HL-60 (cell line): Measurements from ENCODE around the gene CTSS.
"Not testable (repeated sequence)": the region's sequence is repeated elsewhere in the genome, so short reads cannot be mapped to it uniquely, and the experiment has no call there.

ENCODE experiments used
- DNase-seq, 2 experiments: peaks; one replicate each; pipeline ENCODE4 v3.0.0-alpha.2; 2010 to 2020; ENCODE audit warnings: low read depth in 1 of 2, low spot score in 1 of 2
- H3K27ac ChIP-seq: fragments of 250-450 bp; sonication (Bioruptor Pico); replicated peaks from 2 replicates; pipeline ENCODE4 v1.5.1; 2020; ENCODE audit warnings: mild to moderate bottlenecking, moderate library complexity
- H3K27me3 ChIP-seq: fragments of 250-450 bp; sonication (Bioruptor Pico); 2 replicates; pipeline ENCODE4 v1.5.1; 2021; ENCODE audit warnings: mild to moderate bottlenecking, moderate library complexity; ENCODE audit not compliant: insufficient read depth, poor library complexity, severe bottlenecking
- H3K4me3 ChIP-seq: replicated peaks from 2 replicates; pipeline ENCODE4 v1.5.1; 2011; ENCODE audit warnings: mild to moderate bottlenecking, control low read depth, low read length; ENCODE audit not compliant: insufficient read depth
- GABPA ChIP-seq: IDR thresholded peaks from 2 replicates; pipeline ENCODE4 v1.6.1; 2012; ENCODE audit warnings: low read depth
- POLR2AphosphoS5 ChIP-seq: IDR thresholded peaks from 2 replicates; pipeline ENCODE4 v1.6.1; 2012; ENCODE audit warnings: low read depth
- SPI1 ChIP-seq: IDR thresholded peaks from 2 replicates; pipeline ENCODE4 v1.6.1; 2012; ENCODE audit warnings: low read depth, mild to moderate bottlenecking, borderline replicate concordance
- TF ChIP-seq, protein P1 (sequence below): IDR thresholded peaks from 2 replicates; pipeline ENCODE4 v1.6.1; 2012; ENCODE audit warnings: low read depth; ENCODE audit not compliant: insufficient replicate concordance
- TF ChIP-seq, protein P2 (sequence below): IDR thresholded peaks from one replicate; pipeline ENCODE4 v1.5.1; 2011; ENCODE audit warnings: low read length, control low read depth, inconsistent platforms; ENCODE audit not compliant: insufficient read depth

CTSS gene

DNA sequence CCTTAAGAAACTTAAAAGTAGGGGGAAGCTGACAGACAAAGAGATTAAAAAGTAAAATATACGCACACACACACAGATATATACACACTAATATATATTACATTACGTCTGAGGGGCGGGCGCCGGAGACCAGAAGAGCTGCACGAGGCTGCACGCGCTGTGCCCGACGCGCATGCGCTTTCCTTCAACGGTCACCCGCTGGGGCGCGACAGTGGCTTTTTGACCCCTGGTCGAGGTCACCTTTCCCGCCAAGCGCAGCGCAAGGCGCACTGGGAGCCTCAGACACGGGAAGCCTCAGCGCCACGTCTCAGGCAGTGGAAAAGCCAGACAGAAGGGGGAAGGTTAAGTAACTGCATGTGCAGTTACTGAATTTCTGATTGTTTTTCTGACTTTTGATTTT, 44.9 kb downstream of the CTSS start, which contains the start of gene HORMAD1:
HORMAD1 (minus strand) TSS at position 193 of the 400 bp plus-strand sequence. CDS start 1,390 bp downstream, outside the sequence.
- Histone ChIP-seq H3K4me3 (no peak within 1 kb of the TSS), H3K27ac (no peak within 1 kb of the TSS), H3K27me3 (no peaks in the 10 kb centered on the region)
- TF ChIP-seq SPI1 (no peak), POLR2AphosphoS5 (no peak), GABPA (no peak)
- TF ChIP-seq, protein P1, sequence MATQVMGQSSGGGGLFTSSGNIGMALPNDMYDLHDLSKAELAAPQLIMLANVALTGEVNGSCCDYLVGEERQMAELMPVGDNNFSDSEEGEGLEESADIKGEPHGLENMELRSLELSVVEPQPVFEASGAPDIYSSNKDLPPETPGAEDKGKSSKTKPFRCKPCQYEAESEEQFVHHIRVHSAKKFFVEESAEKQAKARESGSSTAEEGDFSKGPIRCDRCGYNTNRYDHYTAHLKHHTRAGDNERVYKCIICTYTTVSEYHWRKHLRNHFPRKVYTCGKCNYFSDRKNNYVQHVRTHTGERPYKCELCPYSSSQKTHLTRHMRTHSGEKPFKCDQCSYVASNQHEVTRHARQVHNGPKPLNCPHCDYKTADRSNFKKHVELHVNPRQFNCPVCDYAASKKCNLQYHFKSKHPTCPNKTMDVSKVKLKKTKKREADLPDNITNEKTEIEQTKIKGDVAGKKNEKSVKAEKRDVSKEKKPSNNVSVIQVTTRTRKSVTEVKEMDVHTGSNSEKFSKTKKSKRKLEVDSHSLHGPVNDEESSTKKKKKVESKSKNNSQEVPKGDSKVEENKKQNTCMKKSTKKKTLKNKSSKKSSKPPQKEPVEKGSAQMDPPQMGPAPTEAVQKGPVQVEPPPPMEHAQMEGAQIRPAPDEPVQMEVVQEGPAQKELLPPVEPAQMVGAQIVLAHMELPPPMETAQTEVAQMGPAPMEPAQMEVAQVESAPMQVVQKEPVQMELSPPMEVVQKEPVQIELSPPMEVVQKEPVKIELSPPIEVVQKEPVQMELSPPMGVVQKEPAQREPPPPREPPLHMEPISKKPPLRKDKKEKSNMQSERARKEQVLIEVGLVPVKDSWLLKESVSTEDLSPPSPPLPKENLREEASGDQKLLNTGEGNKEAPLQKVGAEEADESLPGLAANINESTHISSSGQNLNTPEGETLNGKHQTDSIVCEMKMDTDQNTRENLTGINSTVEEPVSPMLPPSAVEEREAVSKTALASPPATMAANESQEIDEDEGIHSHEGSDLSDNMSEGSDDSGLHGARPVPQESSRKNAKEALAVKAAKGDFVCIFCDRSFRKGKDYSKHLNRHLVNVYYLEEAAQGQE = no peak
- TF ChIP-seq, protein P2, sequence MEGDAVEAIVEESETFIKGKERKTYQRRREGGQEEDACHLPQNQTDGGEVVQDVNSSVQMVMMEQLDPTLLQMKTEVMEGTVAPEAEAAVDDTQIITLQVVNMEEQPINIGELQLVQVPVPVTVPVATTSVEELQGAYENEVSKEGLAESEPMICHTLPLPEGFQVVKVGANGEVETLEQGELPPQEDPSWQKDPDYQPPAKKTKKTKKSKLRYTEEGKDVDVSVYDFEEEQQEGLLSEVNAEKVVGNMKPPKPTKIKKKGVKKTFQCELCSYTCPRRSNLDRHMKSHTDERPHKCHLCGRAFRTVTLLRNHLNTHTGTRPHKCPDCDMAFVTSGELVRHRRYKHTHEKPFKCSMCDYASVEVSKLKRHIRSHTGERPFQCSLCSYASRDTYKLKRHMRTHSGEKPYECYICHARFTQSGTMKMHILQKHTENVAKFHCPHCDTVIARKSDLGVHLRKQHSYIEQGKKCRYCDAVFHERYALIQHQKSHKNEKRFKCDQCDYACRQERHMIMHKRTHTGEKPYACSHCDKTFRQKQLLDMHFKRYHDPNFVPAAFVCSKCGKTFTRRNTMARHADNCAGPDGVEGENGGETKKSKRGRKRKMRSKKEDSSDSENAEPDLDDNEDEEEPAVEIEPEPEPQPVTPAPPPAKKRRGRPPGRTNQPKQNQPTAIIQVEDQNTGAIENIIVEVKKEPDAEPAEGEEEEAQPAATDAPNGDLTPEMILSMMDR = no peak
- no peak for DNase-seq

DNA sequence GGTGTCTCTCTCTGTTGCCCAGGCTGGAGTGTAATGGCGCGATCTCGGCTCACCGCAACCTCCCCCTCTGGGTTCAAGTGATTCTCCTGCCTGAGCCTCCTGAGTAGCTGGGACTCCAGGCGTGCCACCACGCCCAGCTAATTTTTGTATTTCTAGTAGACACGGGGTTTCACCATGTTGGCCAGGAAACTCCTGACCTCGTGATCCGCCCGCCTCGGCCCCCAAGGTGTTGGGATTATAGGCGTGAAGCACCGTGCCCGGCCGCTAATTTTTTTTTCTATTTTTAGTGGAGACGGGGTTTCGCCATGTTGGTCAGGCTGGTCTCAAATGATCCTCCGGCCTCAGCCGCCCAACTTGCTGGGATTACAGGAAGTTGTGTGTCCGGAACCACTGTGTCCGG, 45.5 kb downstream of the CTSS start:
- H3K27ac ChIP-seq = no peak overlapping the region
- H3K27me3 ChIP-seq = no peaks in the 10 kb centered on the region
- no peak for TF ChIP-seq GABPA
- no peak for DNase-seq
- no peak overlapping the region for H3K4me3 ChIP-seq

DNA sequence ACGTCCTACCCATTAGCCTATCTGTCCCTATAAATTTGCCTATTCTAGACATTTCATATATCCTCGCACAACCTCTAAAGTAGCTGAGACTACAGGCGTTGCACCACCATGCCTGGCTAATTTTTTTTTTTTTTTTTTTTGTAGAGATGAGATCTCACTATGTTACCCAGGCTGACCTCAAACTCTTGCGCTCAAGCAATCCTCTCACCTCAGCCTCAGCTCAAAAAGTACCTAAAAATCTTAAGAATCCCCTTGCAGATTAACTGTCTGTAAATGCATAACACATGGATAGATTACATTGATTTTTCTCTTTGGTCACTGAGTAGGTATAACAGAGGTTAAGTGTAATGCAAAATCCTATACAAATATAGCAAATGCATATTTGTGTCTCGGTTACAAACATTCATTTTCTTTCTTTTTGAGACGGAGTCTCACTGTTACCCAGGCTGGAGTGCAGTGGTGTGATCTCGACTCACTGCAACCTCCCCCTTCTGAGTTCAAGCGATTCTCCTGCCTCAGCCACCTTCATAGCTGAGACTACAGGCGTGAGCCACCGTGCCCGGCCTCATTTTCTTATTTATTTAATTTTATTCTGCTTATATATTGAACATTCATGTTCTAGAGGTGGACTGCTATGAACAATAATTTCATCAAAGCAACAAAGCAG, 47.2 kb downstream of the CTSS start:
- TF ChIP-seq, protein P2 = no peak
- no peak for TF ChIP-seq SPI1
- TF ChIP-seq, protein P1 = no peak
- H3K27me3 ChIP-seq = no peaks in the 10 kb centered on the region
- H3K4me3 ChIP-seq = no peak overlapping the region
- no peak overlapping the region for H3K27ac ChIP-seq
- no peak for DNase-seq

DNA sequence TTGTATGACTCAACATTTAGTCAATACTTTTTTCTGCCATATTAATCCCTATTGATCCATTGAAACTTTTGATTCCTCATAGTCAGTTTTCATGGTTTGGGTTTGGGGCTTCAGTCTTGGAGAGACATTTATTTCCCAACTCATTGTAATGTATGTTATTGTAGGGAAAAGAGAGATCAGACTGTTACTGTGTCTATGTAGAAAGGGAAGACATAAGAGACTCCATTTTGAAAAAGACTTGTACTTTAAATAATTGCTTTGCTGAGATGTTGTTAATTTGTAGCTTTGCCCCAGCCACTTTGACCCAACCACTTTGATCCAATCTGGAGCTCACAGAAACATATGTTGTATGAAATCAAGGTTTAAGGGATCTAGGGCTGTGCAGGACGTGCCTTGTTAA, 56.5 kb downstream of the CTSS start:
- not testable (repeated sequence) for H3K27me3 ChIP-seq, H3K4me3 ChIP-seq, DNase-seq, H3K27ac ChIP-seq

DNA sequence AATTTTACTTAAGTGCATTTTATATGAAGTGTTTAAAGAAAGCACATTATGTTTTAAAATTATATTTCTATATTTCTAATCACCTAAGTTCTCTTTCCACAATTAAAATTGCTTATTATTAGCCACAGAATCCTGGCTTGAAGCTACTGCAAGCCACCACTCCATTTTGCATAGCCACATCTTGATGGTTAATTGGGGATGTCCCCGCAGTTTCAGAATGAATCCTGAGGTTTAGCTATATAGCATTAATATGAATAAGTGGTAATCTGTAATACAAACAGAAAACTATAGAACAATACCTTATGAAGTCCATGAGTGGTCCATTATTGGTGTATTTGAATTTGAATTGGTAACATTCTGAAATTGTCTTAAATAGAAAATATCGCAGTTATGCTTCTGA, 57.0 kb downstream of the CTSS start:
- TF ChIP-seq SPI1 = no peak
- TF ChIP-seq, protein P2 = no peak
- no peak for TF ChIP-seq POLR2AphosphoS5
- TF ChIP-seq, protein P1 = no peak
- no peak for TF ChIP-seq GABPA
- H3K4me3 ChIP-seq = no peak overlapping the region
- H3K27ac ChIP-seq = no peak overlapping the region
- no peaks in the 10 kb centered on the region for H3K27me3 ChIP-seq
- DNase-seq = no peak
